Fibroblast of mammary gland (primary cell): Measurements from ENCODE around the gene DPF1.
A peak's percentile ranks its signal among the peaks of the same experiment; 100 is the strongest.

ENCODE experiments used
- DNase-seq: peaks from one replicate; pipeline ENCODE4 v3.0.0-alpha.2; 2010; ENCODE audit warnings: low read depth
- H3K4me3 ChIP-seq: 2 replicates; pipeline ENCODE4 v1.5.1; 2011; ENCODE audit warnings: low read depth, mild to moderate bottlenecking, low read length, moderate library complexity; ENCODE audit not compliant: control insufficient read depth
- TF ChIP-seq, protein P1 (sequence below): conservative IDR thresholded peaks from 2 replicates; pipeline ENCODE4 v1.5.1; 2011; ENCODE audit warnings: low read depth, low read length, inconsistent platforms; ENCODE audit not compliant: control insufficient read depth, insufficient read depth

The DPF1 gene

GRCh38 chr19:38250428-38250820 lies 26.4 kb upstream of the DPF1 start:
- no peak overlapping the region for H3K4me3 ChIP-seq
- no peak for DNase-seq
- TF ChIP-seq, protein P1, sequence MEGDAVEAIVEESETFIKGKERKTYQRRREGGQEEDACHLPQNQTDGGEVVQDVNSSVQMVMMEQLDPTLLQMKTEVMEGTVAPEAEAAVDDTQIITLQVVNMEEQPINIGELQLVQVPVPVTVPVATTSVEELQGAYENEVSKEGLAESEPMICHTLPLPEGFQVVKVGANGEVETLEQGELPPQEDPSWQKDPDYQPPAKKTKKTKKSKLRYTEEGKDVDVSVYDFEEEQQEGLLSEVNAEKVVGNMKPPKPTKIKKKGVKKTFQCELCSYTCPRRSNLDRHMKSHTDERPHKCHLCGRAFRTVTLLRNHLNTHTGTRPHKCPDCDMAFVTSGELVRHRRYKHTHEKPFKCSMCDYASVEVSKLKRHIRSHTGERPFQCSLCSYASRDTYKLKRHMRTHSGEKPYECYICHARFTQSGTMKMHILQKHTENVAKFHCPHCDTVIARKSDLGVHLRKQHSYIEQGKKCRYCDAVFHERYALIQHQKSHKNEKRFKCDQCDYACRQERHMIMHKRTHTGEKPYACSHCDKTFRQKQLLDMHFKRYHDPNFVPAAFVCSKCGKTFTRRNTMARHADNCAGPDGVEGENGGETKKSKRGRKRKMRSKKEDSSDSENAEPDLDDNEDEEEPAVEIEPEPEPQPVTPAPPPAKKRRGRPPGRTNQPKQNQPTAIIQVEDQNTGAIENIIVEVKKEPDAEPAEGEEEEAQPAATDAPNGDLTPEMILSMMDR, result no peak

DNA sequence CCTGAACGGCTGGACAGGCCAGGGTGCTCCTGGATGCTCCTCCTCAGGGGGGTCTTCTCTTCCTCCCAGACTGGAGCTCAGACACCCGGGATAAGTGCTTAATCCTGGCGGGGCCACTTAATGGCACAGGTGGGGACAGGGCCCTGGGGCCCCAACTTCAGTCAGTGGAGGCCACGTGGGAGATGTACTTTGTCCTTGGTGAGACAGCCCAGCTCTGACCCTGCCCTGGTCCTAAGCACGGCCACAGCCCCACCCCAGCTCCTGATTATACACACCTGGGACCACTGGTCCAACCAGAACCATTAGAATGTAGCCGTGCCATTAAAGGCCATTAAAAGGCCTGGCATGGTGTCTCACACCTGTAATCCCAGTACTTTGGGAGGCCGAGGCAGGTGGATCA lies 24.4 kb upstream of the DPF1 start:
- TF ChIP-seq, protein P1, result no peak
- DNase-seq, result no peak
- no peak overlapping the region for H3K4me3 ChIP-seq

GRCh38 chr19:38247734-38248268 lies 23.8 kb upstream of the DPF1 start:
- TF ChIP-seq, protein P1, result no peak
- no peak for DNase-seq
- H3K4me3 ChIP-seq, result no peak overlapping the region

DNA sequence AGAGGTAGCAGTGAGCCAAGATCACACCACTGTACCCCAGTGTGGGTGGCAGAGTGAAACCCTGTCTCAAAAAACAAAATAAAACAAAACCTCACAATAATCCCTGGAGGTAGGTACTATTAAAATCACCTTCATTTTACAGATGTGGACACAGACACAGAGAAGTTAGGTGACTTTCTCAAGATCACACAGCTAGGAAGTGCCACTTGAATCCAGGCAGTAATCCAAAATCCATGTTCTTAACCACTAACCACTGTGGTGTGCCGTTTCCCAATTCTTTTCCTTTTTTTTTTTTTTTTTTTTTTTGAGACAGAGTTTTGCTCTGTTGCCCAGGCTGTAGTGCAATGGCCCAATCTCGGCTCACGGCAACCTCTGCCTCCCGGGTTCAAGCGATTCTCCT lies 23.1 kb upstream of the DPF1 start:
- TF ChIP-seq, protein P1, result no peak
- H3K4me3 ChIP-seq, result no peak overlapping the region
- DNase-seq, result peak; percentile 28

GRCh38 chr19:38245826-38246498 lies 21.9 kb upstream of the DPF1 start:
- no peak overlapping the region for H3K4me3 ChIP-seq
- DNase-seq, result no peak
- TF ChIP-seq, protein P1, result no peak

DNA sequence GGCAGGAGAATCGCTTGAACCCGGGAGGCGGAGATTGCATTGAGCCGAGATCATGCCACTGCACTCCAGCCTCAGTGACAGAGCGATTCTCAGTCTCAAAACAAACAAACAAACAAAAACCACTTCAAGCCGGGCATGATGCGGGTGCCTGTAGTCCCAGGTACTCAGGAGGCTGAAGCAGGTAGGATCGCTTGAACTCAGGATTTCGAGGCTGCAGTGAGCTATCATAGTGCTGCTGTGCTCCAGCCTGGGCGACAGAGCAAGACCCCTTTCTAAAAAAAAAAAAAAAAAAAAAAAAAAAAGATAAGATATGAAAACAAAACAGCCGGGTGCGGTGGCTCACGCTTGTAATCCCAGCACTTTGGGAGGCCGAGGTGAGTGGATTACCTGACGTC lies 19.3 kb upstream of the DPF1 start:
- TF ChIP-seq, protein P1, result no peak
- no peak overlapping the region for H3K4me3 ChIP-seq
- DNase-seq, result no peak
